HG03439 (cell line): Measurements from ENCODE around the gene DOK4.

Experiments
- ATAC-seq: cut with Tn5 transposase; IDR thresholded peaks from one replicate; pipeline ENCODE4 v1.9.1; 2021; ENCODE audit warnings: mild to moderate bottlenecking, moderate library complexity; ENCODE audit not compliant: unreplicated experiment

Gene DOK4

DNA sequence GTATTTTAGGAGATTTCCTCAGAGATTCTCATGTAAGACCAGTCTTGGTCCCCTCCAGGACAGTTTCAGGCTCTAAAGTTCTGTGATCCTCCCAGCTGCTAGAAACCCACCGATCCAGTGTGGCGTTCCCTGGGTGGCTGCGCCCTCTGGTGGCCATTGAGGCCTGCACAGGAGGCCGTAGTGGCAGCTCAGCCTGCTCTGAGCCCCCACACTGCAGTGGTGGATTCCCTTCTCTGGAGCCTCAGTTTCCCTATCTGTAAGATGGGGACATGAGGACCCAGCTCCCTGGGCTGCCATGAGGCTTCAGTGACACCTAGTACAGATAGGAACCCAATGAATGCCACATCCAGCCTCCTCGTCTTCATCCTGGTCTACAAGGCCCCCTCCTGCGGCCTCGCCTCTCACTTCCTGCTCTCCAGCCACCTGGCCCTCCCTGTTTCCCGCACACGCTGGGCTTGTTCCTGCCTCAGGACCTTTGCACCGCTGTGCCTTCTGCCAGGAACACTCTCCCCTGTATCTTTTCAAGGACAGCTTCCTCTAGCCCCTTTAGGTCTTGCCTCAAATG is 33.6 kb upstream of the DOK4 start:
- ATAC-seq: no peak

DNA sequence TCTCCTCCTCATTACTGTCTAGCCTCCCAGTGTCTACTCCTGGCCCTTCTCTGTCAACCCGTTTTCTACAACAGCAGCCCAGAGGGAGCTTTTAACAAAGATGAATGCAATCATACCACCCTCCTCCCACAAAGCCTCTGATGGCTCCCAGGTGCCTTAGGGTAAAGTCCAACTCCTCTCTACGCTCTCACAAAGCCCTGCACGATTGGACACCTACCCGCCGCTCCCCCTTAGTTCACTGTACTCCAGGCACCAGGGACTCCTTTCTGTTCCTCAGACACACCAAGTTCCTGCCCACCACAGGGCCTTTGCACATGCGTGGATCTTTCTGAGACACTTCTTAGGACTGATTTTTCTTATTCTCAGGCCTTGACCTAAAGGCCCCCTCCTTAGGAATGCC is 32.6 kb upstream of the DOK4 start:
- no peak for ATAC-seq

DNA sequence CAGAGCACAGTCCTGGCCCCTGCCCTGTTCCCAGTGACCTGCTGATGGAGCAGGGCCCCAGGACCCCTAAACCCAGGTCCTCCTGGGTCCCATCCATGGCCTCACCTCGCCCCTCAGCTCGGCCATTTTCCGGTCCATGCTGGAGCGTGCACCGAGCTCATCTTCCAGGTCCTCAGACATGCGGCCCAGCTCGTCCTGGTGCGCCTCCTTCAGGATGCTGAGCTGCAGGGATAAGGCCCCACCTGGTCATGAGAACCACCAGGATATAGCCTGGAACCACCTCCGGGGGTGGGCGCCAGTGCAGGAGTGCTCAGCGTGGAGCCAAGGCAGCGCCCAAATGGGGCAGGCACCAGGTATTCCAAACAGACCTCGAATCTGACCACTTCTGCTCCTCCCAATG is 32.2 kb upstream of the DOK4 start:
- no peak for ATAC-seq

- ATAC-seq: no peak
Measured at GRCh38 chr16:57517397-57518367, 31.4 kb upstream of the DOK4 start.

DNA sequence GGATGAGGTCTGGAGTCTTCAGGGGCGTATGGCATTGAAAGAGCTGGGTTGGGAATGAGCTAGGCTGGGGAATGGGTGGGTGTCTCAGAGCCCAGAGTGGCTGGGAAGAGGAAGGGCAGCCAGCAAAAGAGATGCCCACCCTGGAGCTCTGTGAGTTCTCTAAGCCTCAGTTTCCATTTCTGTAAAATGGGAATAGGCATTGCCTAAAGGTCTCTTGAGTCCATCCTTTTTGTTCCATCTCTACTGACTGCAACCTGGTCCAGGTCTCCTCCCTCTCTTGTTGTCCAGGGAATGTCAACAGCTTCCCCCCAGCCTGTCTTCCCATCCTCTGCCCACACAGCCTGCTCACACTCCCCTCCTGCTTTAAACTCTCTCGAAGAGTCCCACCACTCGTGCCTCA is 30.5 kb upstream of the DOK4 start:
- no peak for ATAC-seq

- ATAC-seq: no peak
Measured at GRCh38 chr16:57516176-57516725, 30.0 kb upstream of the DOK4 start.

- no peak for ATAC-seq
Measured at GRCh38 chr16:57514791-57515600, 28.7 kb upstream of the DOK4 start.

- no peak for ATAC-seq
Measured at GRCh38 chr16:57514371-57514770, 28.1 kb upstream of the DOK4 start.

- ATAC-seq: no peak
Measured at GRCh38 chr16:57513371-57514102, 27.2 kb upstream of the DOK4 start.

DNA sequence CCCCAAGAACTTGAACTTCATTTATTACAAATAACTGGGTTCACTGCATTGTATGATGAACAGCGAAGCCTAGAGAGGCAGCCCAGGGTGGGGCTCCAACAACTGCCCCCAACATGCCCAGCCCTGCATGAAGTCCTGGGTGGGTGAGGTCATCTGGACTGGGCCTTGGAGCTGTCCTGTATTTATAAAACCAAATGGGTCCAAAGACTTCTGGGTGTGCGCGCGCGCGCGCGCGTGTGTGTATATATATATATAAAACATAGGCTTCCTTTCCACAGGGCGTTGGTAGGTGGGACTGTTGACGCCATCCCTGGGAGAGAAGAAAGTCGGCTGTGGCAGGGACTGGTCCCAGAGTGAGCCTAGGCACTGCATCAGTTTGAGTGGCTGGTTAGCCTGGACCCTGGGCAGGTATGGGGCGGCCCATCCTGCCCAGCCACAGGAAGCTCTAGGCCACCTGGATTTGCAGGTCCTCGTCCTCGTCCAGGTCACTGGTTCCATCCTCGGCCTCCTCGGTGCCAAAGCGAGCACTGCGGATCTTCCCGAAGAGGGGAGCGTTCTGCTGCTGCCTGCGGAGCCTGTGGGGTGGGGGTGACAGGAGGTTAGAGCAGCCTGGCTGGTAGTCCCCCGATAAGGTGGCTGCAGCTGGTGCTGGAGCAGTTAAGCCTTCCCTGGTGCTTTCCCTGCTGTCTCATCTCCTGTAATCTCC is 26.2 kb upstream of the DOK4 start:
- ATAC-seq: no peak

GRCh38 chr16:57510016-57510871 is 24.0 kb upstream of the DOK4 start:
- ATAC-seq: no peak

DNA sequence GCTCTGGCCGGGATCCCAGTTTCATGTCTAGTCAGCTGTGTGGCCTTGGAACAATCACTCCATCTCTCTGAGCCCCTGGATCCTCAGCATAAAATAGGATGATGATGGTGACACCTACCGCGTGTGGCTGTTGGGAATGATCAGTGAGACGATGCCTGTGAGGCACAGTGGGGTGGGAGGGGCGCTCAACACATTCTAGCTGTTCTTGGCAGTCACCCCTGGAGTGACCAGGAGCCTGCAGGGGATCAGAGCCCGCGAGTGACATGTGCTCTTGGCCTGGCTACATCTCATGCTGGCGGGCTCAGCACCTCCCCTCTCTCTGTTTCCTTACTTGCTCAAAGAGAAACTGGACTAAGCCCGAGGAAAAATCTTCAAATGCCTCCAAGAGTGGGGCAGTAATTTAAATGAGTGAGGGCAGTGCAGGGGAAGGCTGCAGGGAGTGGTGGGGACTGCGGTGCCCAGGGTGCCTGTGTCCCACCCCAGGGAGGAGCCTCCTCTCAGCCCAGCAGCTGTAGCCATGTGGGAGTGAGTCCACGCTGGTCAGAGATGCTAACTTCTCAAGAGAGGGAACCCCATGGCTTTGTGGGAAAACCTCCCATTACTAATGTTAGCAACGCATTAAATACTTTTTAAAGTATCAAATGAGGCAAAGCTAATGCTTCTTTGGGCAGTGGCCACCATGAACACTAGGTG is 23.1 kb upstream of the DOK4 start:
- no peak for ATAC-seq

- no peak for ATAC-seq
Measured at GRCh38 chr16:57508035-57508425, 21.7 kb upstream of the DOK4 start.

DNA sequence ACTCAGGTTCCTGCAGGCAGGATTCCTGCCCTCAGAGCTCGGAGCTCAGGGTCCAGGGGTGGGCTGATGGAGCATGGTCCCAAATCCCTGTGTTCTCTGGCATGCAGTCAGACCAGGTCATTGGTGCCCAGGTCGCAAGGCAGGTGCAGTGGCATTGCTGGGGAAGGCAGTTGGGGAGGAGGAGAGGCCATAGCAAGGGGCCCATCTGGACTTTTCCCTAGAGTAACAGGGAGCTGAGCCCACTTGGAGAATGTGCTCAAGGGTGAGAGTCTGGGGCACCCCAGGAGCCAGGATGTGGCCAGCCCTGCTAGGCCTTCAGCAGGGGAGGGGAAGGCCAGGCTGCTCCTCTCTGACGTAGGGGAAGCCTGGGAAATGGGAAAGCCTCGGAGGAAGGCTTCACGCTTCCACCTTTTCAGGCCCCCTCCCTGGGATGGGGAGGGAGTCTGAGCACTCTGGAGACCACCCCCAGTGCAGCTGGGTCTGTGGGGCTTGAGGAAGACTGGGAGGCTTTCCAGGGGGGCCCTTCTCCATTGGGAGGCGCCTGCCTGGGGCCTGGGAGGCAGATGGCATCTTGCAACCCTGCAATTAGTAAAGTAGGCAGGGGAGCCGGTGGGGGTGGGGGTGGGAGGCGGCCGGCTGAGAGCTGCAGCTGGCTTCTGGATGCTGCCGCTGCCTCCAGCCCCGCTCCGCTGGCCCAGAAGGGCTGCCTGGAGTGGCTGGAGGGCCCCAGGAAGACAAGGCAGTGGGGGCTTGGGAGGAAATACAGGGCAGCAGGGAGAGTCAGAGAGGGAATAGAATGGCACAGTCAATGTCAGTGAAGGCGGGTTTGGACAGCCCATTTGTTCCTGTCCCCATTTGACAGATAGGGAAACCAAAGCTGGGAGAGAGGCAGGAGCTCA is 21.1 kb upstream of the DOK4 start:
- no peak for ATAC-seq

DNA sequence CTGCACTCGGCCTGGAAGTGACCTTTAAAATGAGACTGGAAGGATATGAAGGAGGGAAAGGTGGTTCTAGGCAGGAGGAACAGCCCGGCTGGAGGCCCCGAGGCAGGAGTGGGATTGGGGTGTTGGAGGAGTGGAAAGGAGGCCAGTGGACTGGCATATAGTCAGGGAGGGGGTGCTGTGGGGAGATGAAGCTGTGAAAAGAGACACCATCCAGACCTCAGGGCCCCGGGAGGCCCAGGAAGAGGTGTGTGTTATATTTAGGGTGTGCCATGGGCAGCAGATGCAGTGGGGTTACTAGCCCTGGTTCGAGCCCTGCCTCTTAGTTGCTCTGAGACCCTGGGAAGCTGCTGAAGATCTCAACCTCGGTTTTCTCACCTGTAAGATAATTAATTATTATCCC is 18.9 kb upstream of the DOK4 start:
- ATAC-seq: no peak

DNA sequence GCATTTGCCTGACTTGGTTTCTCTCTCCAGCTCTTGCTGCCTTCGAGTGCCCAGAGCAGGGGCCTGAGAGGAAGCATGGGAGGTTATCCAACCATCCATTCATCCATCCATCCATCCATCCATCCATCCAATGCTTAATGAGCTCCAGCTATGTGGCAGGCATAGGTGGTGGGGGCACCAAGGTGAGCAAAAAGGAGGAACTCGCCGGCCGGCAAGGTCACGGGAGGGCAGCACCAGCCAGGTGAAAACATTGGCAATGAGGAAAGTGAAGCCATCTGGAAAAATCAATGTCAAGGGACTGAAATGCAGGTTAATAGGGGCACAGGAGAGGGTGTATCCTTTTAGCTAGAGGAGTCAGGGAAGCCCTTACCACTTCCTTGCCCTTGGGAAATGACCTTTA is 18.2 kb upstream of the DOK4 start:
- no peak for ATAC-seq

- no peak for ATAC-seq
Measured at GRCh38 chr16:57504001-57504400, 17.7 kb upstream of the DOK4 start.

- ATAC-seq: no peak
Measured at GRCh38 chr16:57503366-57503765, 17.1 kb upstream of the DOK4 start.
